ENCODE results near the gene RDX. TPM values are rescaled to one million over a fixed set of nuclear protein-coding genes. Genes with fewer than 3 reads are reported as not detected.

The RDX gene
- total RNA-seq, 1 experiment from 2014 or later = 86.6 TPM

DNA sequence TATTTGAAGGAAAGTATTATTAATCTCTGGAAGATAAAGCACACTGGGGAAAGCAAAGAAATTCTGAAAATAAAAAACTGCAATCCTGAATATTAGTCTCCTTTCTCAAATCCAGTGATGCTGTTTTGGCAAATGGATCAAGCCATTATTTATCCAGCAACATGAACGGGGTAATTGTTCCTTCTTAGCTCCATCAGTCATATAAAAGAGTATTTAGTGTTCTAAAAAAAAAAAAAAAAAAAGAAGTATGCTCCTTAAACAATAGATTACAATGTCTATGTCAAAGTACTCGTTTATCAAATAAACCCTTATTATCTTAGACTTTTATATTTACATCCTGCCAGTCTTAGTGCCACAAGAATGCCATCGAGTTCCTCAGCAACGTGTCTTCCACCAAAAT, 1.3 kb downstream of the RDX start:
- Histone ChIP-seq H4K20me1 (ENCODE audit: control insufficient read depth, insufficient read depth, insufficient read length) (no peaks in the 10 kb centered on the region), H2AK5ac (ENCODE audit: insufficient read length, low read length) (no peak overlapping the region), H2BK12ac (ENCODE audit: insufficient read length, low read depth, low read length) (no peak overlapping the region), H3K4ac (ENCODE audit: low read depth, low read length) (no peak overlapping the region), H2AFZ (ENCODE audit: low read length) (no peak overlapping the region), H3K79me2 (ENCODE audit: insufficient read depth, low read length) (peaks cover 12% of the 10 kb centered on the region; the same call in 1 of the 2 replicates), H2BK15ac (ENCODE audit: low read depth, low read length) (no peak overlapping the region), H3K14ac (ENCODE audit: insufficient read depth, low read length) (no peak overlapping the region), H3T11ph (ENCODE audit: low read length) (no peak overlapping the region), H3K23me2 (ENCODE audit: insufficient read length, low read depth, low read length, poor library complexity, severe bottlenecking) (no peaks in the 10 kb centered on the region), H3K56ac (ENCODE audit: insufficient read length, low read depth, low read length) (no peak overlapping the region), H4K5ac (ENCODE audit: insufficient read length, low read depth, low read length) (no peak overlapping the region), H2BK20ac (ENCODE audit: low read depth, low read length, poor library complexity, severe bottlenecking) (no peak overlapping the region), H3K4me1 (ENCODE audit: insufficient read depth, low read length) (no peaks in the 10 kb centered on the region), H3K23ac (ENCODE audit: insufficient read length, low read depth, low read length) (no peak overlapping the region), H3K9me3 (ENCODE audit: control insufficient read depth, low read depth, low read length) (no peaks in the 10 kb centered on the region), H3K79me1 (ENCODE audit: insufficient read depth, low read depth, low read length, poor library complexity, severe bottlenecking) (peaks cover 2% of the 10 kb centered on the region), H3K27me3 (ENCODE audit: insufficient read depth, low read length) (no peaks in the 10 kb centered on the region), H3K4me2 (ENCODE audit: insufficient read depth, insufficient read length, low read length) (peak overlapping the region; percentile 66), H3K9ac (ENCODE audit: extremely low read depth, insufficient read length, low read length) (no peak overlapping the region), H3K27ac (ENCODE audit: insufficient read length, low read depth, low read length) (no peak overlapping the region), H4K91ac (ENCODE audit: insufficient read length, low read depth, low read length) (no peak overlapping the region), H3K18ac (ENCODE audit: insufficient read length, low read depth, low read length) (no peak overlapping the region), H4K8ac (replicated peaks; ENCODE audit: insufficient read length, low read depth, low read length) (no peak overlapping the region), H2BK5ac (ENCODE audit: insufficient read length, low read length) (no peak overlapping the region), H2BK120ac (ENCODE audit: low read depth, low read length, poor library complexity, severe bottlenecking) (no peak overlapping the region)
- Mint-ChIP-seq H3K27ac (no peak overlapping the region), H3K4me3 (peak overlapping the region; percentile 67 to 87), H3K9me3 (no peaks in the 10 kb centered on the region), H3K36me3 (ENCODE audit: insufficient read depth in 1 of 3, low read depth in 3 of 3) (peaks cover 2 to 16% (median 7%) of the 10 kb centered on the region in 3 experiments; a peak in 6 of 7 replicates), H3K27me3 (ENCODE audit: low read depth) (no peaks in the 10 kb centered on the region), H3K4me1 (peaks cover 44 to 60% of the 10 kb centered on the region in 2 experiments)
- no CpG with 5 or more reads among the region's 4 CpGs for WGBS (ENCODE audit: extremely low coverage, insufficient read length, low lambda C conversion rate)
- no peak for TF ChIP-seq CTCF (conservative IDR thresholded peaks at IDR 0.05)
- DNase-seq = no peak

All from H9 (cell line).